Measurements from ENCODE around the gene MATCAP1.

- TF ChIP-seq EZH2 (IDR thresholded peaks at IDR 0.05; ENCODE audit: borderline replicate concordance, insufficient read depth, low read depth, low read length, poor library complexity, severe bottlenecking): no peak
- TF ChIP-seq CTCF (IDR thresholded peaks at IDR 0.05): no peak
Observed at GRCh38 chr16:67186550-67186950, 2.8 kb upstream of the MATCAP1 start.

Measured in B cell (primary cell).